Activated naive CD8-positive, alpha-beta T cell (primary cell): Measurements from ENCODE around the gene RPIA.

Source experiments
- H3K27ac Mint-ChIP-seq: one replicate; pipeline ENCODE4 v1.8.0; 2021; ENCODE audit warnings: mixed read lengths
- H3K27me3 Mint-ChIP-seq: one replicate; pipeline ENCODE4 v1.8.0; 2021; ENCODE audit warnings: mixed read lengths
- H3K36me3 Mint-ChIP-seq: one replicate; pipeline ENCODE4 v1.8.0; 2021; ENCODE audit warnings: mixed read lengths
- H3K4me1 Mint-ChIP-seq: one replicate; pipeline ENCODE4 v1.8.0; 2021; ENCODE audit warnings: low read depth, mixed read lengths
- H3K4me3 Mint-ChIP-seq: one replicate; pipeline ENCODE4 v1.8.0; 2021; ENCODE audit warnings: mild to moderate bottlenecking, mixed read lengths
- H3K9me3 Mint-ChIP-seq: one replicate; pipeline ENCODE4 v1.8.0; 2021; ENCODE audit warnings: low read depth, mixed read lengths

RPIA gene

GRCh38 chr2:88698498-88699233 is 7.2 kb downstream of the RPIA start:
- Mint-ChIP-seq H3K27ac (no peak overlapping the region), H3K4me3 (no peak overlapping the region), H3K27me3 (no peaks in the 10 kb centered on the region)

GRCh38 chr2:88707003-88707402 is 15.5 kb downstream of the RPIA start:
- no peak overlapping the region for H3K27ac Mint-ChIP-seq
- no peaks in the 10 kb centered on the region for H3K27me3 Mint-ChIP-seq
- H3K4me3 Mint-ChIP-seq = no peak overlapping the region
- no peaks in the 10 kb centered on the region for H3K9me3 Mint-ChIP-seq
- H3K4me1 Mint-ChIP-seq = peaks cover 12% of the 10 kb centered on the region
- peaks cover 43% of the 10 kb centered on the region for H3K36me3 Mint-ChIP-seq

More at GRCh38 chr2:88698498-88699233, 7.2 kb downstream of the RPIA start:
- H3K4me1 Mint-ChIP-seq = peaks cover 50% of the 10 kb centered on the region
- no peaks in the 10 kb centered on the region for H3K9me3 Mint-ChIP-seq
- peaks cover 24% of the 10 kb centered on the region for H3K36me3 Mint-ChIP-seq

- no peaks in the 10 kb centered on the region for H3K27me3 Mint-ChIP-seq
- H3K36me3 Mint-ChIP-seq = peaks cover 37% of the 10 kb centered on the region
- no peak overlapping the region for H3K27ac Mint-ChIP-seq
- H3K9me3 Mint-ChIP-seq = no peaks in the 10 kb centered on the region
- H3K4me3 Mint-ChIP-seq = no peak overlapping the region
- H3K4me1 Mint-ChIP-seq = peaks cover 12% of the 10 kb centered on the region
Measured at GRCh38 chr2:88709181-88709631, 17.7 kb downstream of the RPIA start.

- Mint-ChIP-seq H3K36me3 (peaks cover 24% of the 10 kb centered on the region), H3K27me3 (no peaks in the 10 kb centered on the region), H3K4me1 (peaks cover 15% of the 10 kb centered on the region), H3K4me3 (no peak overlapping the region), H3K27ac (no peak overlapping the region), H3K9me3 (no peaks in the 10 kb centered on the region)
Measured at GRCh38 chr2:88711289-88711688, 19.8 kb downstream of the RPIA start.

GRCh38 chr2:88711897-88712296 is 20.4 kb downstream of the RPIA start:
- peaks cover 15% of the 10 kb centered on the region for H3K4me1 Mint-ChIP-seq
- no peak overlapping the region for H3K27ac Mint-ChIP-seq

GRCh38 chr2:88713408-88713807 is 21.9 kb downstream of the RPIA start:
- H3K9me3 Mint-ChIP-seq = peaks cover 5% of the 10 kb centered on the region
- H3K36me3 Mint-ChIP-seq = peaks cover 27% of the 10 kb centered on the region
- H3K4me3 Mint-ChIP-seq = no peak overlapping the region
- H3K27ac Mint-ChIP-seq = no peak overlapping the region
- H3K4me1 Mint-ChIP-seq = peaks cover 14% of the 10 kb centered on the region
- no peaks in the 10 kb centered on the region for H3K27me3 Mint-ChIP-seq

More at GRCh38 chr2:88711897-88712296, 20.4 kb downstream of the RPIA start:
- H3K36me3 Mint-ChIP-seq = peaks cover 27% of the 10 kb centered on the region
- no peaks in the 10 kb centered on the region for H3K9me3 Mint-ChIP-seq
- no peak overlapping the region for H3K4me3 Mint-ChIP-seq
- H3K27me3 Mint-ChIP-seq = no peaks in the 10 kb centered on the region

- Mint-ChIP-seq H3K4me3 (no peak overlapping the region), H3K36me3 (peaks cover 24% of the 10 kb centered on the region), H3K27ac (no peak overlapping the region), H3K9me3 (peaks cover 5% of the 10 kb centered on the region), H3K27me3 (no peaks in the 10 kb centered on the region), H3K4me1 (peaks cover 12% of the 10 kb centered on the region)
Measured at GRCh38 chr2:88714667-88715066, 23.2 kb downstream of the RPIA start.

GRCh38 chr2:88720399-88720798 is 28.9 kb downstream of the RPIA start:
- H3K27ac Mint-ChIP-seq = no peak overlapping the region
- peaks cover 23% of the 10 kb centered on the region for H3K36me3 Mint-ChIP-seq
- no peak overlapping the region for H3K4me3 Mint-ChIP-seq
- H3K9me3 Mint-ChIP-seq = peaks cover 5% of the 10 kb centered on the region
- peaks cover 15% of the 10 kb centered on the region for H3K4me1 Mint-ChIP-seq
- no peaks in the 10 kb centered on the region for H3K27me3 Mint-ChIP-seq

GRCh38 chr2:88721268-88721667 is 29.8 kb downstream of the RPIA start:
- Mint-ChIP-seq H3K36me3 (peaks cover 26% of the 10 kb centered on the region), H3K27ac (no peak overlapping the region), H3K9me3 (peaks cover 5% of the 10 kb centered on the region), H3K4me3 (no peak overlapping the region), H3K4me1 (peaks cover 13% of the 10 kb centered on the region), H3K27me3 (no peaks in the 10 kb centered on the region)

GRCh38 chr2:88724643-88725332 is 33.3 kb downstream of the RPIA start:
- no peak overlapping the region for H3K4me3 Mint-ChIP-seq
- peaks cover 25% of the 10 kb centered on the region for H3K36me3 Mint-ChIP-seq
- H3K4me1 Mint-ChIP-seq = peaks cover 15% of the 10 kb centered on the region
- no peaks in the 10 kb centered on the region for H3K27me3 Mint-ChIP-seq
- no peaks in the 10 kb centered on the region for H3K9me3 Mint-ChIP-seq
- H3K27ac Mint-ChIP-seq = no peak overlapping the region

GRCh38 chr2:88729061-88729745 is 37.7 kb downstream of the RPIA start:
- H3K27me3 Mint-ChIP-seq = no peaks in the 10 kb centered on the region
- peaks cover 12% of the 10 kb centered on the region for H3K4me1 Mint-ChIP-seq
- peaks cover 18% of the 10 kb centered on the region for H3K36me3 Mint-ChIP-seq
- H3K9me3 Mint-ChIP-seq = no peaks in the 10 kb centered on the region
- no peak overlapping the region for H3K4me3 Mint-ChIP-seq
- peak overlapping the region; percentile 10 for H3K27ac Mint-ChIP-seq

GRCh38 chr2:88733155-88733902 is 41.9 kb downstream of the RPIA start:
- peak overlapping the region; percentile 77 for H3K27ac Mint-ChIP-seq
- H3K27me3 Mint-ChIP-seq = no peaks in the 10 kb centered on the region
- H3K9me3 Mint-ChIP-seq = no peaks in the 10 kb centered on the region

GRCh38 chr2:88735133-88735532 is 43.7 kb downstream of the RPIA start:
- Mint-ChIP-seq H3K9me3 (no peaks in the 10 kb centered on the region), H3K4me1 (peaks cover 6% of the 10 kb centered on the region), H3K27me3 (no peaks in the 10 kb centered on the region), H3K27ac (peak overlapping the region; percentile 0), H3K36me3 (peaks cover 1% of the 10 kb centered on the region), H3K4me3 (no peak overlapping the region)

More at GRCh38 chr2:88733155-88733902, 41.9 kb downstream of the RPIA start:
- Mint-ChIP-seq H3K4me1 (peaks cover 4% of the 10 kb centered on the region), H3K4me3 (no peak overlapping the region), H3K36me3 (peaks cover 9% of the 10 kb centered on the region)

- peaks cover 4% of the 10 kb centered on the region for H3K36me3 Mint-ChIP-seq
- peaks cover 9% of the 10 kb centered on the region for H3K4me1 Mint-ChIP-seq
- H3K27me3 Mint-ChIP-seq = no peaks in the 10 kb centered on the region
- no peak overlapping the region for H3K4me3 Mint-ChIP-seq
- peak overlapping the region; percentile 73 for H3K27ac Mint-ChIP-seq
- no peaks in the 10 kb centered on the region for H3K9me3 Mint-ChIP-seq
Measured at GRCh38 chr2:88735853-88736252, 44.4 kb downstream of the RPIA start.
